Stromal cell of bone marrow (primary cell): ENCODE results near the gene PCA3.
A peak's percentile ranks its signal among the peaks of the same experiment; 100 is the strongest.

Experiments used
- DNase-seq: peaks from one replicate; pipeline ENCODE4 v3.0.0-alpha.2; 2012; ENCODE audit warnings: low read depth

Gene PCA3

DNA sequence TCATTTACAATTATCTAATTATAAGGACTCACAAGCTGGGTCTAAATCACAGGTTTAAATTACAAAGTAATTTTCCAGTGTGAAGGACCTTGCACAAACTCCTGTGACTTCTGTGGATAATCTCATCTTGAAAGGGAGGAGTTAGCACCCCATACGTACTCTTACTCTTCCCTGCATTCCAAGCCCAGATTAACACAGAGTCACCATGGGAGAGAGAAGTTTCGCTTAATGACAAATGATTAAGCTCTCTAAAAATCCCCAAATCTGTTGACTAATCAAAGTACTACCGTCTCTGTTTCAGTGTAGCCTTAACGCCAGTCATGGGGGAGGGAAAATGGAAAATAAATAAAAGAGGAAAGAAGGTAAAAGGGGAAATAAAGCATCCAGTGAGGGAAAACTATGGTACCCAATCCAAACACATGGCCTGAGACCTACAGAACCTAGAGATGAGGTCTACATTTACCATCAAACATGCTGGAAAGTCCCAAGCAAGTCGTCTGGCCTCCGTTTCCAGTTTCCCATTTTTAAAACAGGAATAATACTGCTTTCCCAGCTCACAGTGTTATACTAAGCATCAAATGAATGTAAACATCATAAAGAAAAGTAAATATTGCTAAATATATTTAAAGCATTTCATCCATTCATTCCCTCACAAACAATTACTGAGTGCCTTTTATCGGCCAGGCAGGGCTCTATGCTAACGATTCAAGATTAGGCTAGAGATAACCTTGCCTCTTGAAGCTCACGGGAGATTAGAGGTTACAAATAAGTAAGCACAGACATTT, 63.2 kb downstream of the PCA3 start:
- no peak for DNase-seq

DNA sequence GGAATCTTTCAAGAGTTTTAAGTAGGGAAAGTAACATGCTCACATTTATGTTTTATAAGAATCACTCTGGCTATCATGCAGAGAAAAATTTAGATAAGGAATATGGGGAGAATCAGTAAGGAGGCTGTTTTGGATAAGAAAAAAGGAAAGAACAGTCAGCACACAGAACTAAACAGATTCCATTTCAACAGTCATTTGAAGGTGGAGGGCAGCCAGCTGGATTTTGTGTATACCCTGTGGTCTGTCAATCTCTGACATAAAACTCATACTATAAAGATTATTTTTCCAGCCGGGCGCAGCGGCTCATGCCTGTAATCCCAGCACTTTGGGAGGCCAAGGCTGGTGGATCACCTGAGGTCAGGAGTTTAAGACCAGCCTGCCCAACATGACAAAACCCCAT, 64.2 kb downstream of the PCA3 start:
- DNase-seq: no peak

DNA sequence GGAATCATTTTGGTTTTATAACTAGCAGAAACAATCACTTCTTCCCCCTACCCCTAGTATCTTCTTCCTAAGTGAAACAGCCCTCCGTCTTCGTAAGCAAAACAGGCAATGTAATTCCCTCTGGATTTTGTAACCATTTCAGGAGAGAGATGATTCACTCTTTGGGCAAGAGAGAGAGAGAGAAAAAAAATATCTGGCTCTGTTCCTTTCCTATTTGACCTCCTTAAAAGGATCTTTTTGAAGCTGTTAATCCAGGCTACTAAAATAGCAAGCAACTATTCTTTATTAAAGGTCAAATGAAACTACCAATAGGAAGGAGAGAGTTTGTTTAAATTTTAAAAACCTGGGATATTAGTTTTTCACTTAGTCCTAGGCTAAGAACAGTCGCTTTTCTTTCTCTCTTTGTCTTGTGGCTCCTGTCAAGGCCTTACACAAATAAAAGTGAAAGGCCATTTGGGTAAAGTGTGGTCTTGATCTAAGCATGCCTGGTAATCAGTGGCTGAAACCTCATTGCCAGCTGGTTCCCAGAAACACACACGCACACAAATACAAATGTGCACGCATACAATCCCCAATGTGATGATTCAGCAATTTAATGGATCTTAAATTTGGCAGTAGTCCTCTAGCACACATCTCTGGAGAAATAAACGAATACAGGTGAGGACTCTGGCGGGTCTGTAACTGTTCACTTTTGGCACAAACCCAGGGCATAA, 71.5 kb downstream of the PCA3 start:
- peak; percentile 91 for DNase-seq
